ENCODE measurements around the gene TMCC3.
"Not testable (repeated sequence)": the region's sequence is repeated elsewhere in the genome, so short reads cannot be mapped to it uniquely, and the experiment has no call there.

Gene TMCC3

GRCh38 chr12:94614288-94614721 lies 36.1 kb downstream of the TMCC3 start:
- H3K4me3 ChIP-seq (ENCODE audit: low read length), result no peak overlapping the region
- no peak for TF ChIP-seq ZNF274 (IDR thresholded peaks at IDR 0.05; ENCODE audit: low read depth, low read length)

- TF ChIP-seq ZNF274 (IDR thresholded peaks at IDR 0.05; ENCODE audit: low read depth, low read length), result no peak
- H3K4me3 ChIP-seq (ENCODE audit: low read length), result no peak overlapping the region
These were observed 40.4 kb downstream of the TMCC3 start for GRCh38 chr12:94609917-94610443.

- not testable (repeated sequence) for H3K4me3 ChIP-seq (ENCODE audit: low read length)
These were observed 43.5 kb downstream of the TMCC3 start for GRCh38 chr12:94606810-94607209.

- TF ChIP-seq ZNF274 (IDR thresholded peaks at IDR 0.05; ENCODE audit: low read depth, low read length), result no peak
- H3K4me3 ChIP-seq (ENCODE audit: low read length), result no peak overlapping the region
These were observed 46.0 kb downstream of the TMCC3 start for GRCh38 chr12:94604366-94604698.

GRCh38 chr12:94603434-94604365 lies 46.7 kb downstream of the TMCC3 start:
- TF ChIP-seq ZNF274 (IDR thresholded peaks at IDR 0.05; ENCODE audit: low read depth, low read length), result no peak
- H3K4me3 ChIP-seq (ENCODE audit: low read length), result no peak overlapping the region

- TF ChIP-seq ZNF274 (IDR thresholded peaks at IDR 0.05; ENCODE audit: low read depth, low read length), result no peak
- no peak overlapping the region for H3K4me3 ChIP-seq (ENCODE audit: low read length)
These were observed 48.3 kb downstream of the TMCC3 start for GRCh38 chr12:94602024-94602423.

GRCh38 chr12:94601307-94601706 lies 49.0 kb downstream of the TMCC3 start:
- H3K4me3 ChIP-seq (ENCODE audit: low read length), result not testable (repeated sequence)

GRCh38 chr12:94599189-94599588 lies 51.2 kb downstream of the TMCC3 start:
- no peak for TF ChIP-seq ZNF274 (IDR thresholded peaks at IDR 0.05; ENCODE audit: low read depth, low read length)
- H3K4me3 ChIP-seq (ENCODE audit: low read length), result no peak overlapping the region

GRCh38 chr12:94597268-94597667 lies 53.1 kb downstream of the TMCC3 start:
- TF ChIP-seq ZNF274 (IDR thresholded peaks at IDR 0.05; ENCODE audit: low read depth, low read length), result no peak
- H3K4me3 ChIP-seq (ENCODE audit: low read length), result no peak overlapping the region

- TF ChIP-seq ZNF274 (IDR thresholded peaks at IDR 0.05; ENCODE audit: low read depth, low read length), result no peak
- no peak overlapping the region for H3K4me3 ChIP-seq (ENCODE audit: low read length)
These were observed 53.8 kb downstream of the TMCC3 start for GRCh38 chr12:94596596-94596995.

GRCh38 chr12:94595152-94595551 lies 55.2 kb downstream of the TMCC3 start:
- TF ChIP-seq ZNF274 (IDR thresholded peaks at IDR 0.05; ENCODE audit: low read depth, low read length), result no peak

GRCh38 chr12:94594443-94594825 lies 55.9 kb downstream of the TMCC3 start:
- H3K4me3 ChIP-seq (ENCODE audit: low read length), result no peak overlapping the region
- TF ChIP-seq ZNF274 (IDR thresholded peaks at IDR 0.05; ENCODE audit: low read depth, low read length), result no peak

More at GRCh38 chr12:94595152-94595551, 55.2 kb downstream of the TMCC3 start:
- H3K4me3 ChIP-seq (ENCODE audit: low read length), result no peak overlapping the region

- H3K4me3 ChIP-seq (ENCODE audit: low read length), result no peak overlapping the region
These were observed 56.4 kb downstream of the TMCC3 start for GRCh38 chr12:94593822-94594442.

GRCh38 chr12:94592723-94593122 lies 57.6 kb downstream of the TMCC3 start:
- H3K4me3 ChIP-seq (ENCODE audit: low read length), result not testable (repeated sequence)

More at GRCh38 chr12:94593822-94594442, 56.4 kb downstream of the TMCC3 start:
- TF ChIP-seq ZNF274 (IDR thresholded peaks at IDR 0.05; ENCODE audit: low read depth, low read length), result no peak

- no peak overlapping the region for H3K4me3 ChIP-seq (ENCODE audit: low read length)
- no peak for TF ChIP-seq ZNF274 (IDR thresholded peaks at IDR 0.05; ENCODE audit: low read depth, low read length)
These were observed 58.3 kb downstream of the TMCC3 start for GRCh38 chr12:94592080-94592479.
